PC-3 (cell line): ENCODE measurements around the gene ARFGAP3. TPM values are rescaled to one million over a fixed set of nuclear protein-coding genes. Genes with fewer than 3 reads are reported as not detected.

ENCODE experiments used
- ATAC-seq: fragments of 200-7000 bp; cut with Tn5 transposase; 2 replicates; pipeline ENCODE4 v1.9.1; 2020; ENCODE audit warnings: mild to moderate bottlenecking, moderate library complexity
- BruUV-seq: library from RNA; stranded (reverse); fragments of 400-500 nt; replicated peaks from 2 replicates; lab custom pipeline; 2021; lab: Mats Ljungman, UMichigan
- CTCF ChIA-PET: fragments of 300-600 bp; sonication (Branson Sonifier 250); formaldehyde crosslinking; loops from one replicate; lab custom pipeline; 2022; ENCODE audit warnings: antibody characterized with exemption; lab: Charles Lee
- POLR2A ChIA-PET: fragments of 300-600 bp; sonication (Branson Sonifier 250); formaldehyde crosslinking; loops from one replicate; lab custom pipeline; 2022; ENCODE audit warnings: antibody characterized with exemption; ENCODE audit not compliant: unreplicated experiment; lab: Charles Lee
- DNase-seq: peaks from one replicate; pipeline ENCODE4 v3.0.0-alpha.2; 2015
- H2AFZ ChIP-seq: fragments of 300-600 bp; sonication (generic); 2 replicates; pipeline ENCODE4 v1.6.0; 2016; ENCODE audit warnings: antibody characterized with exemption, low read length
- H3F3A ChIP-seq: fragments of 300-600 bp; sonication (generic); one replicate; pipeline ENCODE4 v1.6.0; 2017; ENCODE audit warnings: antibody characterized with exemption, low read length, control low read depth, mild to moderate bottlenecking; ENCODE audit not compliant: unreplicated experiment
- H3K27ac ChIP-seq: fragments of 300-600 bp; sonication (generic); 2 replicates; pipeline ENCODE4 v1.5.1; 2016; ENCODE audit warnings: mild to moderate bottlenecking, low read length
- H3K27me3 ChIP-seq: fragments of 300-600 bp; sonication (generic); 2 replicates; pipeline ENCODE4 v1.6.1; 2016; ENCODE audit warnings: low read length, mixed read lengths
- H3K36me3 ChIP-seq: fragments of 300-600 bp; sonication (generic); 2 replicates; pipeline ENCODE4 v1.6.1; 2016; ENCODE audit warnings: low read depth, mixed run types, low read length, mixed read lengths
- H3K4me1 ChIP-seq: fragments of 300-600 bp; sonication (generic); 2 replicates; pipeline ENCODE4 v1.5.1; 2016; ENCODE audit warnings: low read length; ENCODE audit not compliant: insufficient read depth
- H3K4me2 ChIP-seq: fragments of 300-600 bp; sonication (generic); 2 replicates; pipeline ENCODE4 v1.6.0; 2016; ENCODE audit warnings: low read length
- H3K4me3 ChIP-seq: fragments of 300-600 bp; sonication (generic); 2 replicates; pipeline ENCODE4 v1.5.1; 2016; ENCODE audit warnings: mild to moderate bottlenecking, low read length, mixed read lengths
- H3K79me2 ChIP-seq: fragments of 300-600 bp; sonication (generic); 2 replicates; pipeline ENCODE4 v1.6.1; 2017; ENCODE audit warnings: low read length, mixed read lengths
- H3K9ac ChIP-seq: fragments of 300-600 bp; sonication (generic); 2 replicates; pipeline ENCODE4 v1.6.0; 2016; ENCODE audit warnings: mild to moderate bottlenecking, low read length
- H3K9me2 ChIP-seq: fragments of 300-600 bp; sonication (generic); replicated peaks from 2 replicates; pipeline ENCODE4 v1.6.1; 2016; ENCODE audit warnings: mixed run types, low read length, mixed read lengths
- H3K9me3 ChIP-seq: fragments of 300-600 bp; sonication (generic); 2 replicates; pipeline ENCODE4 v1.6.1; 2016; ENCODE audit warnings: low read length, mixed read lengths
- H4K20me1 ChIP-seq: fragments of 300-600 bp; sonication (generic); 2 replicates; pipeline ENCODE4 v1.6.1; 2016; ENCODE audit warnings: low read length, mixed read lengths
- EZH2 ChIP-seq: fragments of 300-600 bp; sonication (generic); IDR thresholded peaks from one replicate; pipeline ENCODE4 v1.6.1; 2017; ENCODE audit warnings: antibody characterized with exemption, mild to moderate bottlenecking, low read length; ENCODE audit not compliant: unreplicated experiment
- EZH2phosphoT487 ChIP-seq: fragments of 300-600 bp; sonication (generic); IDR thresholded peaks from 2 replicates; pipeline ENCODE4 v1.6.1; 2018; ENCODE audit warnings: mild to moderate bottlenecking, antibody characterized with exemption, low read length, borderline replicate concordance
- intact Hi-C: fragments of 100-400 bp; cut with micrococcal nuclease; formaldehyde crosslinking; loops from 2 replicates; pipeline ENCODE4 v1.9.0; 2023
- total RNA-seq: library from RNA; depleted of rRNA; stranded (reverse); fragments of >200 nt; gene quantifications from 2 replicates; pipeline ENCODE4 v1.2.3, GENCODE V29; 2014
- TF ChIP-seq, protein P1 (sequence below): fragments of 300-600 bp; sonication (generic); conservative IDR thresholded peaks from 2 replicates; pipeline ENCODE4 v1.5.1; 2017; ENCODE audit warnings: antibody characterized with exemption, low read depth, mild to moderate bottlenecking, low read length

The ARFGAP3 gene
- total RNA-seq, 1 experiment from 2014 or later, result 19.2 TPM

DNA sequence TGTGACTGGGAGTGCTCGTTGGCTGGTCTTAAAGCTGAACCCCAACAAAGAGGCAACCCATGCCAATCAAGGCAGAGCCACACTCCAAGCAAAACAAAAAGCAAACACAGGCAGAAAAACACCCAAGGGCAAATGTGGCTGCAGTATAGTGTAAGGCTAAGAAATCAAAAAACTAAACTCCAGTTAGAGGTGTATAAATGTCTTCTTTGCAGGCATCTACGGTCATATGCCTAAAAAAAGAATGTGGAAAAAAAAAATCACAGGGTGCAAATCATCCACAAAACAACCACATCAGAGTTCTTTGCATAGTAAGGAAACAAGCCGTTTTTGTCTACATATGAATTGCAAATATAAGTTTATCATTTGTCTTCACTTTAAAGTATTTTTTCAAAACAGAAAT, 27.8 kb downstream of the ARFGAP3 start:
- no peaks in the 10 kb centered on the region for H3K27me3 ChIP-seq
- ATAC-seq (no peak), DNase-seq (no peak)
- H3K79me2 ChIP-seq, result no peaks in the 10 kb centered on the region
- H3K4me2 ChIP-seq, result no peak overlapping the region
- H3K9ac ChIP-seq, result no peak overlapping the region
- POLR2A ChIA-PET, result no interaction called here
- H3K4me3 ChIP-seq, result no peak overlapping the region
- H2AFZ ChIP-seq, result no peak overlapping the region
- CTCF ChIA-PET, result no interaction called here
- intact Hi-C loops, result no loop called here
- H3K9me3 ChIP-seq, result no peaks in the 10 kb centered on the region
- no peaks in the 10 kb centered on the region for H4K20me1 ChIP-seq
- no peaks in the 10 kb centered on the region for H3F3A ChIP-seq
- TF ChIP-seq EZH2, result no peak
- TF ChIP-seq EZH2phosphoT487, result no peak
- TF ChIP-seq, protein P1, sequence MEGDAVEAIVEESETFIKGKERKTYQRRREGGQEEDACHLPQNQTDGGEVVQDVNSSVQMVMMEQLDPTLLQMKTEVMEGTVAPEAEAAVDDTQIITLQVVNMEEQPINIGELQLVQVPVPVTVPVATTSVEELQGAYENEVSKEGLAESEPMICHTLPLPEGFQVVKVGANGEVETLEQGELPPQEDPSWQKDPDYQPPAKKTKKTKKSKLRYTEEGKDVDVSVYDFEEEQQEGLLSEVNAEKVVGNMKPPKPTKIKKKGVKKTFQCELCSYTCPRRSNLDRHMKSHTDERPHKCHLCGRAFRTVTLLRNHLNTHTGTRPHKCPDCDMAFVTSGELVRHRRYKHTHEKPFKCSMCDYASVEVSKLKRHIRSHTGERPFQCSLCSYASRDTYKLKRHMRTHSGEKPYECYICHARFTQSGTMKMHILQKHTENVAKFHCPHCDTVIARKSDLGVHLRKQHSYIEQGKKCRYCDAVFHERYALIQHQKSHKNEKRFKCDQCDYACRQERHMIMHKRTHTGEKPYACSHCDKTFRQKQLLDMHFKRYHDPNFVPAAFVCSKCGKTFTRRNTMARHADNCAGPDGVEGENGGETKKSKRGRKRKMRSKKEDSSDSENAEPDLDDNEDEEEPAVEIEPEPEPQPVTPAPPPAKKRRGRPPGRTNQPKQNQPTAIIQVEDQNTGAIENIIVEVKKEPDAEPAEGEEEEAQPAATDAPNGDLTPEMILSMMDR, result no peak
- no peaks in the 10 kb centered on the region for H3K9me2 ChIP-seq
- peaks cover 3% of the 10 kb centered on the region; the same call in 1 of the 2 replicates for H3K36me3 ChIP-seq
- no peaks in the 10 kb centered on the region for H3K4me1 ChIP-seq
- no TSS peak for BruUV-seq
- no peak overlapping the region for H3K27ac ChIP-seq

GRCh38 chr22:42825796-42826195, 31.3 kb downstream of the ARFGAP3 start:
- H3K79me2 ChIP-seq, result no peaks in the 10 kb centered on the region
- ATAC-seq (no peak), DNase-seq (no peak)
- no peak overlapping the region for H3K27ac ChIP-seq
- H3K4me1 ChIP-seq, result peaks cover 5% of the 10 kb centered on the region; the same call in 1 of the 2 replicates
- ChIA-PET CTCF (no interaction called here), POLR2A (no interaction called here)
- BruUV-seq, result no TSS peak
- no peak overlapping the region for H3K4me2 ChIP-seq
- H3K9me2 ChIP-seq, result no peaks in the 10 kb centered on the region
- intact Hi-C loops, result no loop called here
- H3K9me3 ChIP-seq, result no peaks in the 10 kb centered on the region
- H3F3A ChIP-seq, result no peaks in the 10 kb centered on the region
- no peak overlapping the region for H3K9ac ChIP-seq
- H3K4me3 ChIP-seq, result no peak overlapping the region
- H2AFZ ChIP-seq, result no peak overlapping the region
- H3K27me3 ChIP-seq, result no peaks in the 10 kb centered on the region
- TF ChIP-seq EZH2 (no peak), EZH2phosphoT487 (no peak)
- TF ChIP-seq, protein P1, result no peak
- peaks cover 5% of the 10 kb centered on the region; the same call in 1 of the 2 replicates for H3K36me3 ChIP-seq
- no peaks in the 10 kb centered on the region for H4K20me1 ChIP-seq

- no peaks in the 10 kb centered on the region for H4K20me1 ChIP-seq
- ChIA-PET CTCF (no interaction called here), POLR2A (no interaction called here)
- H3K4me3 ChIP-seq, result no peak overlapping the region
- no TSS peak for BruUV-seq
- H3K79me2 ChIP-seq, result no peaks in the 10 kb centered on the region
- no peak overlapping the region for H3K27ac ChIP-seq
- TF ChIP-seq, protein P1, result no peak
- TF ChIP-seq EZH2, result no peak
- no peak for TF ChIP-seq EZH2phosphoT487
- H3F3A ChIP-seq, result no peaks in the 10 kb centered on the region
- H3K4me2 ChIP-seq, result no peak overlapping the region
- H3K27me3 ChIP-seq, result no peaks in the 10 kb centered on the region
- DNase-seq, result no peak
- H3K36me3 ChIP-seq, result peaks cover 3% of the 10 kb centered on the region; the same call in 1 of the 2 replicates
- peaks cover 23% of the 10 kb centered on the region for H3K4me1 ChIP-seq
- no peak for ATAC-seq
- no peaks in the 10 kb centered on the region for H3K9me2 ChIP-seq
- intact Hi-C loops, result loop anchor here (2.0 kb wide), 1 partner anchor 17 kb away; no protein-coding TSS in a partner anchor
- no peak overlapping the region for H3K9ac ChIP-seq
- no peak overlapping the region for H2AFZ ChIP-seq
- no peaks in the 10 kb centered on the region for H3K9me3 ChIP-seq
Measured at GRCh38 chr22:42821386-42821785, 35.7 kb downstream of the ARFGAP3 start.
